SK-N-SH treated with all-trans-retinoic acid at 6 μM for 48 hours (cell line): ENCODE measurements around the gene ATP5F1E.

ENCODE experiments used
- ATAC-seq: fragments of 200-7000 bp; cut with Tn5 transposase; 3 replicates; pipeline ENCODE4 v1.9.1; 2020; ENCODE audit warnings: mild to moderate bottlenecking, moderate library complexity
- ARNTL ChIP-seq: fragments of 450-650 bp; formaldehyde crosslinking; IDR thresholded peaks from 2 replicates; pipeline ENCODE4 v1.5.0; 2020; ENCODE audit warnings: low read depth, mild to moderate bottlenecking, moderate library complexity, borderline replicate concordance
- BACH2 ChIP-seq: fragments of 250-450 bp; sonication (Bioruptor Pico); IDR thresholded peaks from 2 replicates; pipeline ENCODE4 v1.9.0; 2021; ENCODE audit warnings: mild to moderate bottlenecking, borderline replicate concordance
- CREB5 ChIP-seq: fragments of 250-450 bp; sonication (Bioruptor Pico); IDR thresholded peaks from 2 replicates; pipeline ENCODE4 v1.5.1; 2020; ENCODE audit warnings: low read depth, mild to moderate bottlenecking, moderate library complexity
- CSDC2 ChIP-seq: fragments of 250-450 bp; sonication (Bioruptor Pico); IDR thresholded peaks from 2 replicates; pipeline ENCODE4 v1.5.0; 2020; ENCODE audit warnings: mild to moderate bottlenecking, moderate library complexity
- CSRNP3 ChIP-seq: fragments of 250-450 bp; sonication (Bioruptor Pico); IDR thresholded peaks from 2 replicates; pipeline ENCODE4 v1.5.1; 2021; ENCODE audit warnings: mild to moderate bottlenecking, moderate library complexity
- ESRRG ChIP-seq: fragments of 250-450 bp; sonication (Bioruptor Pico); IDR thresholded peaks from 2 replicates; pipeline ENCODE4 v1.6.1; 2021; ENCODE audit warnings: mild to moderate bottlenecking
- GLIS3 ChIP-seq: fragments of 250-450 bp; sonication (Bioruptor Pico); IDR thresholded peaks from 2 replicates; pipeline ENCODE4 v1.5.0; 2020; ENCODE audit warnings: mild to moderate bottlenecking, moderate library complexity
- ISL1 ChIP-seq: fragments of 250-450 bp; sonication (Bioruptor Pico); IDR thresholded peaks from 2 replicates; pipeline ENCODE4 v2.1.2; 2022; ENCODE audit warnings: mild to moderate bottlenecking, moderate library complexity
- OSR1 ChIP-seq: fragments of 250-450 bp; sonication (Bioruptor Pico); IDR thresholded peaks from 2 replicates; pipeline ENCODE4 v1.8.0; 2022; ENCODE audit warnings: moderate library complexity, mild to moderate bottlenecking, inconsistent platforms
- PATZ1 ChIP-seq: fragments of 250-450 bp; sonication (Bioruptor Pico); IDR thresholded peaks from 2 replicates; pipeline ENCODE4 v1.8.0; 2020; ENCODE audit warnings: mild to moderate bottlenecking, moderate library complexity, borderline replicate concordance
- POU6F1 ChIP-seq: fragments of 250-450 bp; sonication (Bioruptor Pico); IDR thresholded peaks from 2 replicates; pipeline ENCODE4 v1.8.0; 2021; ENCODE audit warnings: low read depth, mild to moderate bottlenecking, moderate library complexity, borderline replicate concordance
- PPARA ChIP-seq: fragments of 250-450 bp; sonication (Bioruptor Pico); IDR thresholded peaks from 2 replicates; pipeline ENCODE4 v1.5.0; 2020; ENCODE audit warnings: mild to moderate bottlenecking, borderline replicate concordance
- RARB ChIP-seq: fragments of 250-450 bp; sonication (Bioruptor Pico); IDR thresholded peaks from 2 replicates; pipeline ENCODE4 v1.8.0; 2021; ENCODE audit warnings: mild to moderate bottlenecking, moderate library complexity
- SNAI2 ChIP-seq: fragments of 250-450 bp; sonication (Bioruptor Pico); IDR thresholded peaks from 2 replicates; pipeline ENCODE4 v1.5.0; 2020; ENCODE audit warnings: mild to moderate bottlenecking, moderate library complexity
- TCF4 ChIP-seq: fragments of 250-450 bp; sonication (Bioruptor Pico); IDR thresholded peaks from 2 replicates; pipeline ENCODE4 v1.8.0; 2021; ENCODE audit warnings: mild to moderate bottlenecking, moderate library complexity, borderline replicate concordance
- TOX ChIP-seq: fragments of 250-450 bp; sonication (Bioruptor Pico); IDR thresholded peaks from 2 replicates; pipeline ENCODE4 v1.8.0; 2021; ENCODE audit warnings: mild to moderate bottlenecking, moderate library complexity, borderline replicate concordance
- TSHZ2 ChIP-seq: fragments of 250-450 bp; sonication (Bioruptor Pico); IDR thresholded peaks from 2 replicates; pipeline ENCODE4 v1.5.0; 2020; ENCODE audit warnings: mild to moderate bottlenecking, moderate library complexity
- ZC3H10 ChIP-seq: fragments of 250-450 bp; sonication (Bioruptor Pico); IDR thresholded peaks from 2 replicates; pipeline ENCODE4 v1.5.1; 2021; ENCODE audit warnings: mild to moderate bottlenecking, moderate library complexity
- ZFP3 ChIP-seq: fragments of 250-450 bp; sonication (Bioruptor Pico); IDR thresholded peaks from 2 replicates; pipeline ENCODE4 v1.5.0; 2020; ENCODE audit warnings: mild to moderate bottlenecking, moderate library complexity
- ZFP30 ChIP-seq: fragments of 450-650 bp; formaldehyde crosslinking; IDR thresholded peaks from 2 replicates; pipeline ENCODE4 v1.5.0; 2022; ENCODE audit warnings: mild to moderate bottlenecking, moderate library complexity
- ZNF565 ChIP-seq: fragments of 450-650 bp; formaldehyde crosslinking; conservative IDR thresholded peaks from 2 replicates; pipeline ENCODE4 v1.5.0; 2020; ENCODE audit warnings: low read depth, mild to moderate bottlenecking, moderate library complexity
- ZNF70 ChIP-seq: fragments of 450-650 bp; formaldehyde crosslinking; IDR thresholded peaks from 2 replicates; pipeline ENCODE4 v1.5.0; 2020; ENCODE audit warnings: mild to moderate bottlenecking, moderate library complexity

Gene ATP5F1E

GRCh38 chr20:58987790-58988564 lies 44.2 kb downstream of the ATP5F1E start:
- TF ChIP-seq CSRNP3: no peak
- ATAC-seq: no peak

GRCh38 chr20:58986968-58987517 lies 45.1 kb downstream of the ATP5F1E start:
- TF ChIP-seq TCF4 (CRISPR knock-in tag) (peak; percentile 71), CREB5 (CRISPR knock-in tag) (0 out of 2 replicates have a peak, but pooled peaks have one; percentile 48), TSHZ2 (peak; percentile 87), ZNF70 (CRISPR knock-in tag) (no peak), OSR1 (no peak), ESRRG (CRISPR knock-in tag) (no peak; the same call in 1 of the 2 replicates), POU6F1 (CRISPR knock-in tag) (no peak), PPARA (CRISPR knock-in tag) (no peak), ISL1 (CRISPR knock-in tag) (0 out of 2 replicates have a peak, but pooled peaks have one; percentile 30), SNAI2 (CRISPR knock-in tag) (peak; percentile 48; the same call in 1 of the 2 replicates)
- ATAC-seq: no peak; the same call in 2 of the 3 replicates

GRCh38 chr20:58986286-58986967 lies 45.7 kb downstream of the ATP5F1E start:
- TF ChIP-seq CSDC2 (CRISPR knock-in tag) (no peak), ZC3H10 (CRISPR knock-in tag) (no peak), ZNF565 (CRISPR knock-in tag) (no peak), ESRRG (CRISPR knock-in tag) (no peak), ZFP30 (CRISPR knock-in tag) (no peak), PATZ1 (no peak), CREB5 (CRISPR knock-in tag) (no peak), PPARA (CRISPR knock-in tag) (no peak), TOX (CRISPR knock-in tag) (no peak), ZFP3 (CRISPR knock-in tag) (no peak), TCF4 (CRISPR knock-in tag) (no peak), GLIS3 (CRISPR knock-in tag) (no peak), OSR1 (no peak), ARNTL (CRISPR knock-in tag) (no peak), RARB (no peak), SNAI2 (CRISPR knock-in tag) (no peak), POU6F1 (CRISPR knock-in tag) (no peak), BACH2 (no peak)
- no peak for ATAC-seq
